GM12872 (cell line): Measurements from ENCODE around the gene CLK2.

Experiments
- TF ChIP-seq, protein P1 (sequence below): IDR thresholded peaks from 3 replicates; pipeline ENCODE4 v1.5.1; 2011; ENCODE audit warnings: low read depth, mild to moderate bottlenecking, low read length, moderate library complexity; ENCODE audit not compliant: insufficient read depth

CLK2 gene

DNA sequence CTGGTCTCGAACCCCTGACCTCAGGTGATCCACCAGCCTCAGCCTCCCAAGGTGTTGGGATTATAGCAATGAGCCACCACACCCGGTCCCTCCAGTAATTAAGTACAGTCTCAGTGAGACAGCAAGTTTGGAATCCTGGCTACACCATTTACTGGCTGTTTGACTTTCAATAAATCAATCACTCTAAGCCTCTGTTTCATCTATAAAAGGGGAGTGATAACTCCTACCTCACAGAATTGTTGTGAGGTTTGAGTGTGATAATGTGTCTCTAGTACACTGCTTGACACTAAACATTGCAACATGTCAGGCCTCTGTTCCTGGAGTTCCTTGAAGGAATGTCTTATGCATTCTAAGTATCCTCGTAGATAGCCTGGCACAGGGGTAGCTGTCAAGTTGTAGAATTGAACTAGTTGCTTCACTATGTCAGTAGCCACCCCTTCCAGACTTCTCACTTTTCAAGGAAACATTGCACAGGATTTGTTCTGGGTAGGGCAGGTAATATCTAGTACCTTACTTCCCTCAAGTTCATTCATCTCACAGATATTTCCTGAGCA is 30.4 kb downstream of the CLK2 start:
- TF ChIP-seq, protein P1, sequence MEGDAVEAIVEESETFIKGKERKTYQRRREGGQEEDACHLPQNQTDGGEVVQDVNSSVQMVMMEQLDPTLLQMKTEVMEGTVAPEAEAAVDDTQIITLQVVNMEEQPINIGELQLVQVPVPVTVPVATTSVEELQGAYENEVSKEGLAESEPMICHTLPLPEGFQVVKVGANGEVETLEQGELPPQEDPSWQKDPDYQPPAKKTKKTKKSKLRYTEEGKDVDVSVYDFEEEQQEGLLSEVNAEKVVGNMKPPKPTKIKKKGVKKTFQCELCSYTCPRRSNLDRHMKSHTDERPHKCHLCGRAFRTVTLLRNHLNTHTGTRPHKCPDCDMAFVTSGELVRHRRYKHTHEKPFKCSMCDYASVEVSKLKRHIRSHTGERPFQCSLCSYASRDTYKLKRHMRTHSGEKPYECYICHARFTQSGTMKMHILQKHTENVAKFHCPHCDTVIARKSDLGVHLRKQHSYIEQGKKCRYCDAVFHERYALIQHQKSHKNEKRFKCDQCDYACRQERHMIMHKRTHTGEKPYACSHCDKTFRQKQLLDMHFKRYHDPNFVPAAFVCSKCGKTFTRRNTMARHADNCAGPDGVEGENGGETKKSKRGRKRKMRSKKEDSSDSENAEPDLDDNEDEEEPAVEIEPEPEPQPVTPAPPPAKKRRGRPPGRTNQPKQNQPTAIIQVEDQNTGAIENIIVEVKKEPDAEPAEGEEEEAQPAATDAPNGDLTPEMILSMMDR, result no peak

DNA sequence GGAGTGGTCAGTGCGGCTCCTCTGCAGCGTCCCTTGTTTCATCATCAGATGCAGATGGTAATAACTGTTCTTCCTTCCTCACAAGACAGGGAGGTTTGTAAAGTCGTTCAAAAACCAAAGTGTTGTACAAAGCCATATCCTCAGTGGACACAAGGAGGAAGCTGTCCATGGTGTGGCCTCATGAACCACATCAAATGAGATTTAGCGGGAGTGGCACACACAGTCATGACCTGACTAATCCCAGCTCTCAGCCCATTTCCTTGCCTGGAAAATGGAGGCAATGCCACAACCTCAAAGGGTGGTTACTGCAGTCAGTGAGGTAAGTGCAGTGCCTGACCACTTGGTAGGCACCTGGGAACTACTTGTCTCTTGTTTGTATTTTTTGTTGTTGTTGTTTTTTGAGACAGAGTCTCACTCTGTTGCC is 31.5 kb downstream of the CLK2 start:
- TF ChIP-seq, protein P1, result no peak

DNA sequence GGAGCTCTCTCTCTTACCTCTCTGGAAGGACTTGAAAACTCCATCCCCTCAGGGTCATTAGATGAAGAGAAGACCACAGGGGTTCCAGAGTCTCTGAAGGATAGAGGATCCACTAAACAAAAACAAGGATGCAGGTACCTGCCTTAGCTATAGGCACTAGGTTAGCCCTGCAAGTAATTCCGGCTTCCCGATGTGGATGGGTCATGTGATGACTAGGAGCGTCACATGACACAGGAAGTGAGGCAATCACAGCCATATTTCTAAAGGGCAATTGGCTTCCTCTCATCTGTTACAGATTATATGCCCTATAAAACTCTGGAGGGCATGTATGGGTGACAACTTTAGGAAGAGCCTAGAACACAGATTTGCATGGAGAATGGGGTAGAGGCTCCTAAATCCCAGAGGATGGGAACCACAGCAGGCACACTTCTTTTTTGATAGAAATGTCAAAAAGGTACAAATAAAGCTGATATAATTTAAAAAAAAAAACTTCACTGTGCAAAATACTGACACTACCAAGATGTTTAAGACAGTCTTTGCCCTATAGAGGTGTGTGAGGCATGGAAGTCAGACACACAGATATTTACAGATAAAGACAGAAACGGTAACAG is 32.1 kb downstream of the CLK2 start:
- TF ChIP-seq, protein P1, result no peak

DNA sequence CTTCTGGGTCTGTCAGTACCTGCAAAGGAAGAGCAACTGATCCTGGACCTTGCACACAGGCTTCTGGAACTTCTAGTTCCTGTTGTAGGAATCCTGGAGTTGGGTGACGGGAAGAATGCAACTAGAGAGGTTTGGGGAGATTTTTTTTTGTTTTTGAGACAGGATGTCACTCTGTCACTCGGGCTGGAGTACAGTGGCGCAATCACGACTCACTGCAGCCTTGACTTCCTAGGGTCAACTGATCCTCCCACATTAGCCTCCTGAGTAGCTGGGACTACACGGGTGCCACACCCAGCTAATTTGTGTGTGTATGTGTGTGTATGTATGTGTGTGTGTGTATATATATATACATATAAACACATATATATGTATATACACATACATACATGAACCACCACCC is 36.9 kb downstream of the CLK2 start:
- TF ChIP-seq, protein P1, result no peak

DNA sequence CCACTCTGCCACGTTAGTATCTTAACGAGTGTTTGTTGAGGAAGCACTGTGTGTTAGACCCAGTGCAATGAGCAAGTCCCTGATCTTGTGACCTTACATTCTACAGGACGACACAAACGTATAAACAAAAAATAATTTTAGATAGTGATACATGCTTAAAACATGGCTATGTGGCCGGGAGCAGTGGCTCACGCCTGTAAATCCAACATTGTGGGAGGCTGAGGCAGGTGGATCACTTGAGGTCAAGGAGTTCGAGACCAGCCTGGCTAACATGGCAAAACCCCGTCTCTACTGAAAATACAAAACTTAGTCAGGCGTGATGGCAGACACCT is 45.2 kb downstream of the CLK2 start:
- TF ChIP-seq, protein P1, result no peak

DNA sequence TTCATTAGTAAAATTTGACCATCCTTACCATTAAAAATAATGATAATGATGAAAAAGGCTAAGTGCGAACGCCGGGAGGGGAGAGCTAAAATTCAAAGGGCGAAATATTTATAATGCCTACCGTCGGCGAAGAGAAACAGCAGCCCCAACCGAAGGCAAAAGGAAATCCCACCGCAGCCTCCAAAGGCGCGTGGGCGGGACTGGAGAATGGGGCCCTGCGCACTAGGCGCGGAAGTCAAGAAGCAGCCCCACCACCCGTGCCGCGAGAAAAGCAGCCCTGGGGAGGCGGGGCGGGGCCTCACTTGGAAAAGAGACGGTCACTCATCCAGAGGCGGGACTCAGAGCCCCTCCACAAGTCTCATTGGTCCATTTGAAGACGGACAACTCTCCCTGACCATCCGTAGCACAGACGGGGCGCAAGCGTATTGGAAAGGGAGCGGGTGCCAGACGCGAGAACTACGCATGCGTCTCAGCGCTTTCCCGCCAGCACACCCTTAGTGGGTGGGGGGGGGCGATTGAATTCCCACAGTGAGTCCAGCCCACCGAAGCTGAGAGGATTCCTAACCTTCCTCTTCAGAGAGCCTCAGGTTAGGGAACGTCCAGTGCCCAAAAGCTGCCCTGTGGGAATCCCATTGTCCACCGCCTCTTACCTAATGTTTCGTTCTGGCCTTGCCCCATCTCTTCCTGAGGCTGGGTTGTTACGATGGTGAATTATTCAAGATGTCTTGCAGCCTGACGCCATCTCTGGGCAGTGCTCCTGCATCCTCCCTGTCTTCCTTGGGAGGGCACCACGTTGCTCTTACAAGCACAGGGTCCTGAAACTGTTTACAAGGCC is 45.8 kb downstream of the CLK2 start:
- TF ChIP-seq, protein P1, result no peak

DNA sequence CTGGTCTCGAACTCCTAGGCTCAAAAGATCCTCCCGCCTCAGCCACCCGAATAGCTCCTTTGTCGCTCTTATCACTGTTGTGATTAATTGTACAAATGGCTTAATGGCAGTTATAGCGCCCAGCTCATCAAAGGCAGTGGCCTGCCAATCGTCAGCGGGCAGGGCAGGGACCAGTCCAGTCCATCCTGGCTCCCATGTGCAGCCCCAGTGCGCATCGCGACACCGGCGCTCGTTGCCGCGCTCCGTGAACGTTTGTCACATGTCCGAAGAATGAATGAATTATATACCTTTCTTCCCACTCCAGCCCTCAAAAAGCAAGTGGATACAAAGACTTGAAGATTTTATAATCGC is 46.4 kb downstream of the CLK2 start:
- TF ChIP-seq, protein P1, result no peak
